Left lung (tissue), 10 donors: ENCODE results near the gene GPR155. TPM values are rescaled to one million over a fixed set of nuclear protein-coding genes. Genes with fewer than 3 reads are reported as not detected.
"Not testable (repeated sequence)": the region's sequence is repeated elsewhere in the genome, so short reads cannot be mapped to it uniquely, and the experiment has no call there.

ENCODE experiments used
- ATAC-seq: fragments of 200-7000 bp; cut with Tn5 transposase; one replicate; pipeline ENCODE4 v1.9.1; 2020; ENCODE audit warnings: moderate library complexity
- DNase-seq, 4 donors: peaks; one replicate each; pipeline ENCODE4 v3.0.0-alpha.2; 2013 to 2020
- H3K27ac ChIP-seq, 2 donors: fragments of 200-600 bp; sonication (generic) in 1 of 2; one replicate each; pipeline versions ENCODE4 v1.5.0 to v1.8.0; 2020 to 2021
- H3K27me3 ChIP-seq, 2 donors: fragments of 200-600 bp; sonication (generic) in 1 of 2; one replicate each; pipeline versions ENCODE4 v1.5.0 to v1.8.0; 2020 to 2021
- H3K36me3 ChIP-seq, 2 donors: fragments of 200-600 bp; sonication (generic) in 1 of 2; one replicate each; pipeline versions ENCODE4 v1.5.0 to v1.8.0; 2020 to 2021
- H3K4me1 ChIP-seq, 2 donors: fragments of 200-600 bp; one replicate each; pipeline ENCODE4 v1.8.0; 2021
- H3K4me3 ChIP-seq, 2 donors: fragments of 200-600 bp; sonication (generic) in 1 of 2; one replicate each; pipeline versions ENCODE4 v1.5.0 to v1.8.0; 2020 to 2021; ENCODE audit warnings: mild to moderate bottlenecking in 1 of 2
- H3K9me3 ChIP-seq, 2 donors: fragments of 200-600 bp; sonication (generic) in 1 of 2; one replicate each; pipeline versions ENCODE4 v1.5.0 to v1.8.0; 2020 to 2021
- CTCF ChIP-seq, 2 donors: fragments of 200-600 bp; sonication (generic) in 1 of 2; IDR thresholded peaks; one replicate each; pipeline versions ENCODE4 v1.5.0 to v1.8.0; 2021; ENCODE audit warnings: antibody characterized with exemption in 2 of 2
- intact Hi-C, 2 donors: fragments of 100-400 bp; cut with DNase I; formaldehyde crosslinking; loops; one replicate each; pipeline versions ENCODE4 v1.11.2 to v1.14.2; 2022
- polyA plus RNA-seq, 6 donors: library from polyadenylated mRNA; unstranded; fragments of 120-200 nt; gene quantifications; one replicate each; pipeline ENCODE4 v1.2.1, GENCODE V29; 2013; ENCODE audit not compliant: insufficient read length in 6 of 6
- total RNA-seq, 2 donors: library from RNA; stranded (reverse); fragmentation: NEBNext Ultra II Directional; extraction: Animal tissue kit (Norgen Biotek cat#: 25700); gene quantifications; one replicate each; pipeline ENCODE4 v1.2.1, GENCODE V29; 2021
- donor health status: DM: no; HTN: yes; CAD: no.
- donor health status: DM: no; HTN: no; CAD: no.

GPR155 gene
- total and polyA plus RNA-seq, 8 donors: 3.1 to 6.9 (median 4.0) TPM

GRCh38 chr2:174430066-174430465, 56.8 kb downstream of the GPR155 start:
- H3K36me3 ChIP-seq: peaks cover 0 to 4% of the 10 kb centered on the region in 2 donors
- intact Hi-C loops: no loop called here

GRCh38 chr2:174428214-174428613, 58.6 kb downstream of the GPR155 start:
- Histone ChIP-seq H3K4me1 (no peaks in the 10 kb centered on the region), H3K9me3 (no peaks in the 10 kb centered on the region), H3K36me3 (peaks cover 0 to 4% of the 10 kb centered on the region in 2 donors), H3K4me3 (no peak overlapping the region), H3K27ac (no peak overlapping the region), H3K27me3 (no peaks in the 10 kb centered on the region)
- no peak for TF ChIP-seq CTCF (IDR thresholded peaks at IDR 0.05)
- DNase-seq (peak in 1 of 4 donors; percentile 2), ATAC-seq (peak; percentile 21)
- intact Hi-C loops: no loop called here

More at GRCh38 chr2:174430066-174430465, 56.8 kb downstream of the GPR155 start:
- no peak for TF ChIP-seq CTCF (IDR thresholded peaks at IDR 0.05)
- ATAC-seq: no peak
- no peaks in the 10 kb centered on the region for H3K27me3 ChIP-seq
- no peaks in the 10 kb centered on the region for H3K9me3 ChIP-seq
- no peak for DNase-seq
- no peak overlapping the region for H3K4me3 ChIP-seq
- H3K27ac ChIP-seq: no peak overlapping the region
- H3K4me1 ChIP-seq: no peaks in the 10 kb centered on the region

GRCh38 chr2:174412256-174412655, 74.6 kb downstream of the GPR155 start:
- Histone ChIP-seq H3K36me3 (peaks cover 0 to 22% of the 10 kb centered on the region in 2 donors), H3K27ac (no peak overlapping the region), H3K27me3 (no peaks in the 10 kb centered on the region), H3K4me3 (no peak overlapping the region), H3K4me1 (no peaks in the 10 kb centered on the region), H3K9me3 (no peaks in the 10 kb centered on the region)
- intact Hi-C loops: no loop called here
- DNase-seq (no peak), ATAC-seq (no peak)
- no peak for TF ChIP-seq CTCF (IDR thresholded peaks at IDR 0.05)

- H3K4me3 ChIP-seq: peak overlapping the region in 1 of 2 donors; percentile 2
- DNase-seq, intact Hi-C loops, H3K27me3 ChIP-seq, H3K4me1 ChIP-seq, H3K27ac ChIP-seq, H3K9me3 ChIP-seq, ATAC-seq: not testable (repeated sequence)
- peaks cover 0 to 22% of the 10 kb centered on the region in 2 donors for H3K36me3 ChIP-seq
Observed at GRCh38 chr2:174410039-174410438, 76.8 kb downstream of the GPR155 start.

- Histone ChIP-seq H3K9me3 (no peaks in the 10 kb centered on the region), H3K27ac (no peak overlapping the region), H3K36me3 (peaks cover 0 to 20% of the 10 kb centered on the region in 2 donors), H3K4me1 (no peaks in the 10 kb centered on the region), H3K4me3 (no peak overlapping the region), H3K27me3 (no peaks in the 10 kb centered on the region)
- intact Hi-C loops: no loop called here
- TF ChIP-seq CTCF (IDR thresholded peaks at IDR 0.05): no peak
- no peak for DNase-seq
- no peak for ATAC-seq
Observed at GRCh38 chr2:174403628-174404027, 83.2 kb downstream of the GPR155 start.

GRCh38 chr2:174400853-174401252, 86.0 kb downstream of the GPR155 start:
- intact Hi-C loops: no loop called here
- no peak overlapping the region for H3K4me3 ChIP-seq
- DNase-seq (no peak), ATAC-seq (no peak)
- TF ChIP-seq CTCF (IDR thresholded peaks at IDR 0.05): no peak
- peaks cover 0 to 9% of the 10 kb centered on the region in 2 donors for H3K4me1 ChIP-seq
- H3K9me3 ChIP-seq: no peaks in the 10 kb centered on the region
- H3K27me3 ChIP-seq: no peaks in the 10 kb centered on the region
- peaks cover 0 to 20% of the 10 kb centered on the region in 2 donors for H3K36me3 ChIP-seq
- no peak overlapping the region for H3K27ac ChIP-seq
